ENCODE results near the gene EDDM3A.

EDDM3A gene

DNA sequence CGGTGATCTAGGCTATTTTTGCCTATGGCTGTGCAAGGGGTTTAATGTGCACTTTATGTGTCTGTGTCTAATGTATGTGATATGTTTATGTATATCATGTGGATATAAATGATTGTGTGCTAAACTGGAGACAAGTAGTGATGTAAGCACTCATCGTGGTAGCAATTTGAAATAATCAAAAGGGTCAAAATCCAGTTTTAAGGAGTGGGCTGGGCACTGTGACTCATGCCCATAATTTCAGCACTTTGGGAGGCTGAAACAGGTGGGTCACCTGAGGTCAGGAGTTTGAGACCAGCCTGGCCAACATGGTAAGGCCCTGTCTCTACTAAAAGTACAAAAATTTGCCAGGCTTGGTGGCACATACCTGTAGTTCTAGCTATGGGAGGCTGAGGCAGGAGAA lies 2.8 kb downstream of the EDDM3A start:
- no peaks in the 10 kb centered on the region for H3K36me3 ChIP-seq (ENCODE audit: low read depth)
- H3K4me3 ChIP-seq (ENCODE audit: severe bottlenecking), result no peak overlapping the region
- no peaks in the 10 kb centered on the region for H3K4me1 ChIP-seq (ENCODE audit: insufficient read depth, poor library complexity, severe bottlenecking)
- no peaks in the 10 kb centered on the region for H3K27me3 ChIP-seq (ENCODE audit: insufficient read depth, poor library complexity, severe bottlenecking)
- no peak for ATAC-seq (ENCODE audit: low read depth)
- H3K27ac ChIP-seq (ENCODE audit: poor library complexity, severe bottlenecking), result no peak overlapping the region
- no peak for DNase-seq (ENCODE audit: low spot score)
- TF ChIP-seq CTCF (IDR thresholded peaks at IDR 0.05; ENCODE audit: poor library complexity, severe bottlenecking), result no peak
- peaks cover 10% of the 10 kb centered on the region for H3K9me3 ChIP-seq (ENCODE audit: severe bottlenecking)

DNA sequence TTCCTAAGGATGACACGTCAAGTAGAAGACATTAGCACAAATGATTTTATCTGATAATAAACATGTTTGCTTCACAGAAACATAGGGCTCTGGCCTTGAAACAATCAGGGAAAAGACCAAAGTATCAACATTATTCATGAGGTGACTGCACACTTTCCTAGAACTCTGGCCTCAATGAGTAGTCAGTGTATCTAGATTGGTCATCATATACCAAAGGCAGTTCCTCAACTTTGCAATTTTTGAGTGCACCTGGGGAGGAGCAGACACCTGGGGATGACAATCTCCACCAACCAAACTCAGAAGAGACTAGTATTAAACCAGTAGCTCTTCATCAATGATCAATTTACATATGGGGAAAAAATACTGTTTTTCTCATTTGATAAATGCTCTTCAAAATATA lies 4.5 kb downstream of the EDDM3A start:
- DNase-seq (ENCODE audit: low spot score) (no peak), ATAC-seq (ENCODE audit: low read depth) (no peak)
- TF ChIP-seq CTCF (IDR thresholded peaks at IDR 0.05; ENCODE audit: poor library complexity, severe bottlenecking), result no peak
- Histone ChIP-seq H3K36me3 (ENCODE audit: low read depth) (no peaks in the 10 kb centered on the region), H3K4me3 (ENCODE audit: severe bottlenecking) (no peak overlapping the region), H3K27ac (ENCODE audit: poor library complexity, severe bottlenecking) (no peak overlapping the region), H3K27me3 (ENCODE audit: insufficient read depth, poor library complexity, severe bottlenecking) (no peaks in the 10 kb centered on the region), H3K4me1 (ENCODE audit: insufficient read depth, poor library complexity, severe bottlenecking) (no peaks in the 10 kb centered on the region), H3K9me3 (ENCODE audit: severe bottlenecking) (peaks cover 10% of the 10 kb centered on the region)

- no peak for DNase-seq (ENCODE audit: low spot score)
- peaks cover 10% of the 10 kb centered on the region for H3K9me3 ChIP-seq (ENCODE audit: severe bottlenecking)
These were observed 6.4 kb downstream of the EDDM3A start for GRCh38 chr14:20751963-20752562.

DNA sequence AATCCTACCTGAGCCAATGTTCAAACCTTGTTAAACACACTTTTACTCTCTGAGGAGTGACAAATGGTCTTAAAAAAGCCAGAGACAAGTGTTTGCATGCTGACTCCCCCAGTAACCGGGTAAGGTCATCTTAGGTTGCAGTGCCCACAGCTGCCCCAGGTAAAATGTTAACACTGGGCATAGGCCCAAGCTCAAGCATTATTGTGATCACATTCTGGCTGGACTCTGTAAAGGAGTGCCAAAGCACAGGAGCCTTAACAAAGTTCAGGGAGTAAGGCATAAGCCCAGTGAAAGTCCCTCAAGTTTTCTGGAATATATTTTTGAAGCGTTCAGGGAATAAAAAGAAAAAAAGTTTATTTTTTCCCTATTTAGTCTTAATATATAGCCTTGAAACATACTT lies 8.6 kb downstream of the EDDM3A start:
- H3K27me3 ChIP-seq (ENCODE audit: insufficient read depth, poor library complexity, severe bottlenecking), result no peaks in the 10 kb centered on the region
- no peak overlapping the region for H3K4me3 ChIP-seq (ENCODE audit: severe bottlenecking)
- no peak for DNase-seq (ENCODE audit: low spot score)
- H3K27ac ChIP-seq (ENCODE audit: poor library complexity, severe bottlenecking), result no peak overlapping the region
- ATAC-seq (ENCODE audit: low read depth), result no peak
- H3K36me3 ChIP-seq (ENCODE audit: low read depth), result no peaks in the 10 kb centered on the region
- peaks cover 10% of the 10 kb centered on the region for H3K9me3 ChIP-seq (ENCODE audit: severe bottlenecking)
- no peak for TF ChIP-seq CTCF (IDR thresholded peaks at IDR 0.05; ENCODE audit: poor library complexity, severe bottlenecking)
- H3K4me1 ChIP-seq (ENCODE audit: insufficient read depth, poor library complexity, severe bottlenecking), result no peaks in the 10 kb centered on the region

More at GRCh38 chr14:20751963-20752562, 6.4 kb downstream of the EDDM3A start:
- no peak overlapping the region for H3K4me3 ChIP-seq (ENCODE audit: severe bottlenecking)
- ATAC-seq (ENCODE audit: low read depth), result no peak
- no peak overlapping the region for H3K27ac ChIP-seq (ENCODE audit: poor library complexity, severe bottlenecking)
- H3K36me3 ChIP-seq (ENCODE audit: low read depth), result no peaks in the 10 kb centered on the region
- no peaks in the 10 kb centered on the region for H3K27me3 ChIP-seq (ENCODE audit: insufficient read depth, poor library complexity, severe bottlenecking)
- TF ChIP-seq CTCF (IDR thresholded peaks at IDR 0.05; ENCODE audit: poor library complexity, severe bottlenecking), result no peak
- H3K4me1 ChIP-seq (ENCODE audit: insufficient read depth, poor library complexity, severe bottlenecking), result no peaks in the 10 kb centered on the region

- DNase-seq (ENCODE audit: low spot score), result no peak
- TF ChIP-seq CTCF (IDR thresholded peaks at IDR 0.05; ENCODE audit: poor library complexity, severe bottlenecking), result no peak
- no peak overlapping the region for H3K4me3 ChIP-seq (ENCODE audit: severe bottlenecking)
- no peak for ATAC-seq (ENCODE audit: low read depth)
- no peaks in the 10 kb centered on the region for H3K4me1 ChIP-seq (ENCODE audit: insufficient read depth, poor library complexity, severe bottlenecking)
- H3K36me3 ChIP-seq (ENCODE audit: low read depth), result no peaks in the 10 kb centered on the region
- H3K27me3 ChIP-seq (ENCODE audit: insufficient read depth, poor library complexity, severe bottlenecking), result no peaks in the 10 kb centered on the region
- peaks cover 10% of the 10 kb centered on the region for H3K9me3 ChIP-seq (ENCODE audit: severe bottlenecking)
- no peak overlapping the region for H3K27ac ChIP-seq (ENCODE audit: poor library complexity, severe bottlenecking)
These were observed 9.3 kb downstream of the EDDM3A start for GRCh38 chr14:20755037-20755436.
